GM12875 (cell line): ENCODE data around the gene CYP26A1.

Source experiments
- H3K4me3 ChIP-seq: one replicate; pipeline ENCODE4 v1.5.1; 2011; ENCODE audit warnings: low read depth, low read length, control low read depth
- TF ChIP-seq, protein P1 (sequence below): IDR thresholded peaks from 2 replicates; pipeline ENCODE4 v1.5.1; 2011; ENCODE audit warnings: low read depth, mild to moderate bottlenecking, control low read depth, inconsistent platforms, low read length, moderate library complexity, borderline replicate concordance; ENCODE audit not compliant: insufficient read depth

The CYP26A1 gene, protein sequence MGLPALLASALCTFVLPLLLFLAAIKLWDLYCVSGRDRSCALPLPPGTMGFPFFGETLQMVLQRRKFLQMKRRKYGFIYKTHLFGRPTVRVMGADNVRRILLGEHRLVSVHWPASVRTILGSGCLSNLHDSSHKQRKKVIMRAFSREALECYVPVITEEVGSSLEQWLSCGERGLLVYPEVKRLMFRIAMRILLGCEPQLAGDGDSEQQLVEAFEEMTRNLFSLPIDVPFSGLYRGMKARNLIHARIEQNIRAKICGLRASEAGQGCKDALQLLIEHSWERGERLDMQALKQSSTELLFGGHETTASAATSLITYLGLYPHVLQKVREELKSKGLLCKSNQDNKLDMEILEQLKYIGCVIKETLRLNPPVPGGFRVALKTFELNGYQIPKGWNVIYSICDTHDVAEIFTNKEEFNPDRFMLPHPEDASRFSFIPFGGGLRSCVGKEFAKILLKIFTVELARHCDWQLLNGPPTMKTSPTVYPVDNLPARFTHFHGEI

DNA sequence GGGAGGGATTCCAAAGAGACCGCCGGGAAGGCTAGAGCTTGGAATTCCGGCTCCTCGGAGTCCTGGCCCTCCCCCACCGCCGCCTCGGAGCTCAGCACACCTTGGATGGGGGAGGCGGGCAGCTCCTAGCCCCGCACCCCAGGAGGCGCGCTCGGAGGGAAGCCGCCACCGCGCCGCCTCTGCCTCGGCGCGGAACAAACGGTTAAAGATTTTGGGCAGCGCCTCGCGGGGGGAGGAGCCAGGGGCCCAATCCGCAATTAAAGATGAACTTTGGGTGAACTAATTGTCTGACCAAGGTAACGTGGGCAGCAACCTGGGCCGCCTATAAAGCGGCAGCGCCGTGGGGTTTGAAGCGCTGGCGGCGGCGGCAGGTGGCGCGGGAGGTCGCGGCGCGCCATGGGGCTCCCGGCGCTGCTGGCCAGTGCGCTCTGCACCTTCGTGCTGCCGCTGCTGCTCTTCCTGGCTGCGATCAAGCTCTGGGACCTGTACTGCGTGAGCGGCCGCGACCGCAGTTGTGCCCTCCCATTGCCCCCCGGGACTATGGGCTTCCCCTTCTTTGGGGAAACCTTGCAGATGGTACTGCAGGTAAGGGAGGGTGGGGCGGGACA is at the start of gene CYP26A1:
Gene CYP26A1 (plus strand): TSS at position 355 of the 608 bp plus-strand sequence. CDS start 42 bp downstream, at position 397.
- TF ChIP-seq, protein P1, sequence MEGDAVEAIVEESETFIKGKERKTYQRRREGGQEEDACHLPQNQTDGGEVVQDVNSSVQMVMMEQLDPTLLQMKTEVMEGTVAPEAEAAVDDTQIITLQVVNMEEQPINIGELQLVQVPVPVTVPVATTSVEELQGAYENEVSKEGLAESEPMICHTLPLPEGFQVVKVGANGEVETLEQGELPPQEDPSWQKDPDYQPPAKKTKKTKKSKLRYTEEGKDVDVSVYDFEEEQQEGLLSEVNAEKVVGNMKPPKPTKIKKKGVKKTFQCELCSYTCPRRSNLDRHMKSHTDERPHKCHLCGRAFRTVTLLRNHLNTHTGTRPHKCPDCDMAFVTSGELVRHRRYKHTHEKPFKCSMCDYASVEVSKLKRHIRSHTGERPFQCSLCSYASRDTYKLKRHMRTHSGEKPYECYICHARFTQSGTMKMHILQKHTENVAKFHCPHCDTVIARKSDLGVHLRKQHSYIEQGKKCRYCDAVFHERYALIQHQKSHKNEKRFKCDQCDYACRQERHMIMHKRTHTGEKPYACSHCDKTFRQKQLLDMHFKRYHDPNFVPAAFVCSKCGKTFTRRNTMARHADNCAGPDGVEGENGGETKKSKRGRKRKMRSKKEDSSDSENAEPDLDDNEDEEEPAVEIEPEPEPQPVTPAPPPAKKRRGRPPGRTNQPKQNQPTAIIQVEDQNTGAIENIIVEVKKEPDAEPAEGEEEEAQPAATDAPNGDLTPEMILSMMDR, result no peak
- peak within 1 kb of the TSS; percentile 23 for H3K4me3 ChIP-seq

DNA sequence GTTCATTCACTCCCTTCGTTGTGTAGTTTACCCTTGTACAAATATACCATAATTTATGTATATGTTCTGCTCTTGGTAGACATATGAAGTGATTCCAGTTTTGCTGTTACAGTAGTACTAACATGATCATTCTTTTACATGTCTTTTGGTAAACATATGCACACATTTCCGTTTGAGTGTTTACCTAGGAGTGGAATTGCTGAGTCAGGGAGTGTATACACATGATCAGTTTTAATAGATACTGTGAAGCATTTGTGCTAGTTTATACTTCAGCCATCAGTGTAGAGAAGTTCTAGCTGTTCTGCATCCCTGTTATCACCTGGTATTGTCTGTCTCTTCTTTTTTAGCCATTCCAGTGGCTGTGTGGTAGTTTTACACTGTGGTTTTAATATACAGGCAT is 47.6 kb upstream of the CYP26A1 start:
- TF ChIP-seq, protein P1, result no peak
- H3K4me3 ChIP-seq, result no peak overlapping the region

DNA sequence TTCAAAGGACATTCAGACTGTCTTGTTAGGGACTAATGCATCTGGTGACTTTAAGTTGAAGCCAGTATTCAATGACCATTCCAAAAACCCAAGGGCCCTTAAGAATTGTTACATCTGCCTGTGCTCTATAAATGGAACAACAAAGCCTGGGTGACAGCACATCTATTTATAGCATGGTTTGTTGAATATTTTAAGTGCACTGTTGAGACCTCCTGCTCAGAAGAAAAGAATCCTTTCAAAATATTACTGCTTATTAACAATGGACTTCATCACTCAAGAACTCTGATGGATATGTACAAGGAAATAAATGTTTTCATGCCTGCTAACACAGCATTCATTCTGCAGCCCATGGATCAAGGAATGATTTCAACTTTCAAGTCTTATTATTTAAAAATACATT is 46.2 kb upstream of the CYP26A1 start:
- TF ChIP-seq, protein P1, result no peak
- no peak overlapping the region for H3K4me3 ChIP-seq

DNA sequence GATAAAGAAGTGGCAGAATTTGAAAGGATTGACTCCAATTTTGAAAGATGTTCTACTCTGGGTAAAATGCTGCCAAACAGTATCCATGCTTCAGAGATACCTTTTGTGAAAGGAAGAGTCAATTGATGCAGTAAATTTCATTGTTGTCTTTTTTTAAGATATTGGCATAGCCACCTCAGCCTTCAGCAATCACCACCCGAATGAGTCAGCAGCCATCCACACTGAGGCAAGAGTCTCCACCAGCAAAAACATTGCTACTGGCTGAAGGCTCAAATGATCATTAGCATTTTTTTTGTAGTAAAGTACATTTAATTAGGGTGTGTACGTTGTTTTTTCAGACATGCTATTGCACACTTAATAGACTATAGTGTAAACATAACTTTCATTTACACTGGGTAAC is 44.8 kb upstream of the CYP26A1 start:
- TF ChIP-seq, protein P1, result no peak
- H3K4me3 ChIP-seq, result no peak overlapping the region

DNA sequence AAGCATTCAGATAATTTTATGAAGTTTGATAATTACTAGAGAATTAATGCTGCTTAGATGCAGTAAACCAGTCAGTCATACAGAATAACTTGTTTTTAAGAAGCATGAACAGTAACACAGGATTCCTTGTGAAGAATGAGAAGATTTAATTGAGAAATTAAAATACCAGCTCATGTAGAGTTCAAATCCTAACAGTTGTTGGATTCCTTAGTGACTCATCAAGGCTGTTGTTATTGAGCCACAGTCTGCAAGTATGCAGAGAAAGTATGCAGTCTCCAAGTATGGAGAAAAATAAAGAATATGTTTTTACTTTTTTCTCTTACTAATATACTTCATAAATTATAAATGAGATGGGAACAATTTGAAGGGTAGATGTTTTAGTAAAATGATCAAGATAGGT is 43.3 kb upstream of the CYP26A1 start:
- H3K4me3 ChIP-seq, result no peak overlapping the region
- TF ChIP-seq, protein P1, result no peak

DNA sequence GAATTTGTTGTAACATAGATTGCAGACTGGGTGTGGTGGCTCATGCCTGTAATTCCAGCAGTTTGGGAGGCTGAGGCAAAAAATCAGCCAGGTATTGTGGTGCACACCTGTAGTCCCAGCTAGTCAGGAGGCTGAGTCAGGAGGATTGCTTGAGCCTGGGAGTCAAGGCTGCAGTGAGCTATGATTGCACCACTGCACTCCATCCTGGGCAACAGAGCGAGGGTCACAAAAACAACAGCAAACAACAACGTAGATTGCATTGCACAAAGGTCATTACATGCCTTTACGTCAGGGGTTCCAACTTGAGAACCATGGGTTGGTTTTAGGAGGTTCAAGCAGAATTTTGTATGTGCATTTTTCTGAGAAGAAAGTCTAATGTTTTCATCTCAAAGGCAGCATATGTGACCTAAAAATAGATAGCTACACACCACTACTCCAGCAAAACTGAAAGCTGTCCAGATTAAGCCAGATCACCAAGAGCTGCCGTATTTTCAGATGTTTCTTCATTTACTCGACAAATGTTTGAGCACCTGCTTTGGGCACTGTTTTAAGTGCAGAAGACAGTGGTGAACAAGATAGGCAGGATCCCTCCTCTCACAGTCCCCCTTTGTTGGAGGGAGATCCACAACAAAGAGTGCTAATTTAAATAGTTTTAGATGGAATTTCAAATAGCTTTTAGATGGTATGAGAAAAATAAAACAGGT is 41.4 kb upstream of the CYP26A1 start:
- H3K4me3 ChIP-seq, result no peak overlapping the region
- TF ChIP-seq, protein P1, result no peak
